WTC11 (cell line): ENCODE measurements around the gene MYO18A. TPM values are rescaled to one million over a fixed set of nuclear protein-coding genes. Genes with fewer than 3 reads are reported as not detected.

Experiments
- ATAC-seq: fragments of 200-7000 bp; cut with Tn5 transposase; 2 replicates; pipeline ENCODE4 v1.10.0; 2021; ENCODE audit warnings: mild to moderate bottlenecking, moderate library complexity
- CTCF ChIA-PET: fragments of 300-600 bp; sonication (Branson Sonifier 250); formaldehyde crosslinking; loops from one replicate; lab custom pipeline; 2021; ENCODE audit warnings: antibody characterized with exemption; lab: Charles Lee
- POLR2A ChIA-PET: fragments of 350-600 bp; sonication (Branson Sonifier 250); formaldehyde crosslinking; loops from one replicate; lab custom pipeline; 2021; ENCODE audit warnings: antibody characterized with exemption; lab: Charles Lee
- DNase-seq: peaks from one replicate; pipeline ENCODE4 v3.0.0; 2021; ENCODE audit warnings: low spot score
- H3K27ac Mint-ChIP-seq: 2 replicates; pipeline ENCODE4 v1.8.0; 2021; ENCODE audit warnings: mixed read lengths
- H3K27me3 Mint-ChIP-seq: 2 replicates; pipeline ENCODE4 v1.8.0; 2021; ENCODE audit warnings: low read depth, mild to moderate bottlenecking, moderate library complexity, mixed read lengths
- H3K36me3 Mint-ChIP-seq: 2 replicates; pipeline ENCODE4 v1.8.0; 2021; ENCODE audit warnings: mixed read lengths
- H3K4me1 Mint-ChIP-seq: 2 replicates; pipeline ENCODE4 v1.8.0; 2022; ENCODE audit warnings: mixed read lengths
- H3K4me3 Mint-ChIP-seq: 2 replicates; pipeline ENCODE4 v1.8.0; 2021; ENCODE audit warnings: mild to moderate bottlenecking, moderate library complexity, mixed read lengths
- H3K9me3 Mint-ChIP-seq: 2 replicates; pipeline ENCODE4 v1.8.0; 2021; ENCODE audit warnings: mixed read lengths
- CREB1 ChIP-seq: sonication (generic); formaldehyde crosslinking; IDR thresholded peaks from 2 replicates; pipeline ENCODE4 v1.8.0; 2023; ENCODE audit warnings: mild to moderate bottlenecking, missing genetic modification reagents
- JUN ChIP-seq: sonication (generic); formaldehyde crosslinking; IDR thresholded peaks from 2 replicates; pipeline ENCODE4 v1.8.0; 2023; ENCODE audit warnings: mild to moderate bottlenecking, missing genetic modification reagents
- NFE2L1 ChIP-seq: sonication (generic); formaldehyde crosslinking; IDR thresholded peaks from 2 replicates; pipeline ENCODE4 v1.8.1; 2023; ENCODE audit warnings: missing genetic modification reagents
- SP1 ChIP-seq: sonication (generic); formaldehyde crosslinking; conservative IDR thresholded peaks from 2 replicates; pipeline ENCODE4 v1.8.1; 2022; ENCODE audit warnings: missing genetic modification reagents
- TCF7 ChIP-seq: sonication (generic); formaldehyde crosslinking; IDR thresholded peaks from 2 replicates; pipeline ENCODE4 v1.8.0; 2022; ENCODE audit warnings: mild to moderate bottlenecking, low read depth, missing genetic modification reagents, moderate library complexity
- ZNF317 ChIP-seq: sonication (generic); formaldehyde crosslinking; IDR thresholded peaks from 2 replicates; pipeline ENCODE4 v1.8.1; 2023; ENCODE audit warnings: low read depth, mild to moderate bottlenecking, moderate library complexity, missing genetic modification reagents, borderline replicate concordance
- ZNF423 ChIP-seq: fragments of 250-450 bp; sonication (Bioruptor Pico); IDR thresholded peaks from 2 replicates; pipeline ENCODE4 v2.1.2; 2022; ENCODE audit warnings: mild to moderate bottlenecking, moderate library complexity
- total RNA-seq: library from RNA; stranded (reverse); gene quantifications from 3 replicates; pipeline ENCODE4 v1.2.3, GENCODE V29; 2021
- TF ChIP-seq, protein P1 (sequence below): sonication (generic); formaldehyde crosslinking; IDR thresholded peaks from 2 replicates; pipeline ENCODE4 v1.8.0; 2023; ENCODE audit warnings: missing genetic modification reagents, mild to moderate bottlenecking, borderline replicate concordance
- TF ChIP-seq, protein P2 (sequence below): sonication (generic); formaldehyde crosslinking; IDR thresholded peaks from 2 replicates; pipeline ENCODE4 v1.8.0; 2022; ENCODE audit warnings: mild to moderate bottlenecking, missing genetic modification reagents
- TF ChIP-seq, protein P3 (sequence below): sonication (generic); formaldehyde crosslinking; IDR thresholded peaks from 2 replicates; pipeline ENCODE4 v1.8.1; 2023; ENCODE audit warnings: mild to moderate bottlenecking, missing genetic modification reagents, borderline replicate concordance
- TF ChIP-seq, protein P4 (sequence below): sonication (generic); formaldehyde crosslinking; IDR thresholded peaks from 2 replicates; pipeline ENCODE4 v1.8.0; 2022; ENCODE audit warnings: mild to moderate bottlenecking, missing genetic modification reagents
- TF ChIP-seq, protein P5 (sequence below): sonication (generic); formaldehyde crosslinking; IDR thresholded peaks from 2 replicates; pipeline ENCODE4 v1.8.1; 2023; ENCODE audit warnings: mild to moderate bottlenecking, moderate library complexity, missing genetic modification reagents
- TF ChIP-seq, protein P6 (sequence below): sonication (generic); formaldehyde crosslinking; IDR thresholded peaks from 2 replicates; pipeline ENCODE4 v1.8.0; 2023; ENCODE audit warnings: mild to moderate bottlenecking, missing genetic modification reagents

The MYO18A gene
- total RNA-seq, 1 experiment from 2014 or later = 54.9 TPM

DNA sequence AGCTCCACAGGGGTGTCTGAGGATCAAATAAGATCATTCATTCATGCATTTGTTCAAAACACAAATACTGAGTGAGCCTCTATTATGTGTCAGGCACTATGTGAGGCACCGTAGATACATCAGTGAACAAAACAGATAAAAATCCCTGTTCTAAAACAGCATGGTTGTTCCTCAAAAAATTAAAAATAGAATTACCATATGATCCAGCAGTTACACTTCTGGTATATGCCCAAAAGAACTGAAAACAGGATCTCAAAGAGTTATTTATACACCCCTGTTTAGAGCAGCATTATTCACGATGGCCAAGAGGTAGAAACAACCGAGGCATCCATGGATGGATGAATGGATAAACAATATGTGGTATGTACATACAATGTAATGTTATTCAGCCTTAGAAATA is 121.8 kb downstream of the MYO18A start (continued):
- TF ChIP-seq, protein P1, sequence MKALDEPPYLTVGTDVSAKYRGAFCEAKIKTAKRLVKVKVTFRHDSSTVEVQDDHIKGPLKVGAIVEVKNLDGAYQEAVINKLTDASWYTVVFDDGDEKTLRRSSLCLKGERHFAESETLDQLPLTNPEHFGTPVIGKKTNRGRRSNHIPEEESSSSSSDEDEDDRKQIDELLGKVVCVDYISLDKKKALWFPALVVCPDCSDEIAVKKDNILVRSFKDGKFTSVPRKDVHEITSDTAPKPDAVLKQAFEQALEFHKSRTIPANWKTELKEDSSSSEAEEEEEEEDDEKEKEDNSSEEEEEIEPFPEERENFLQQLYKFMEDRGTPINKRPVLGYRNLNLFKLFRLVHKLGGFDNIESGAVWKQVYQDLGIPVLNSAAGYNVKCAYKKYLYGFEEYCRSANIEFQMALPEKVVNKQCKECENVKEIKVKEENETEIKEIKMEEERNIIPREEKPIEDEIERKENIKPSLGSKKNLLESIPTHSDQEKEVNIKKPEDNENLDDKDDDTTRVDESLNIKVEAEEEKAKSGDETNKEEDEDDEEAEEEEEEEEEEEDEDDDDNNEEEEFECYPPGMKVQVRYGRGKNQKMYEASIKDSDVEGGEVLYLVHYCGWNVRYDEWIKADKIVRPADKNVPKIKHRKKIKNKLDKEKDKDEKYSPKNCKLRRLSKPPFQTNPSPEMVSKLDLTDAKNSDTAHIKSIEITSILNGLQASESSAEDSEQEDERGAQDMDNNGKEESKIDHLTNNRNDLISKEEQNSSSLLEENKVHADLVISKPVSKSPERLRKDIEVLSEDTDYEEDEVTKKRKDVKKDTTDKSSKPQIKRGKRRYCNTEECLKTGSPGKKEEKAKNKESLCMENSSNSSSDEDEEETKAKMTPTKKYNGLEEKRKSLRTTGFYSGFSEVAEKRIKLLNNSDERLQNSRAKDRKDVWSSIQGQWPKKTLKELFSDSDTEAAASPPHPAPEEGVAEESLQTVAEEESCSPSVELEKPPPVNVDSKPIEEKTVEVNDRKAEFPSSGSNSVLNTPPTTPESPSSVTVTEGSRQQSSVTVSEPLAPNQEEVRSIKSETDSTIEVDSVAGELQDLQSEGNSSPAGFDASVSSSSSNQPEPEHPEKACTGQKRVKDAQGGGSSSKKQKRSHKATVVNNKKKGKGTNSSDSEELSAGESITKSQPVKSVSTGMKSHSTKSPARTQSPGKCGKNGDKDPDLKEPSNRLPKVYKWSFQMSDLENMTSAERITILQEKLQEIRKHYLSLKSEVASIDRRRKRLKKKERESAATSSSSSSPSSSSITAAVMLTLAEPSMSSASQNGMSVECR (CRISPR knock-in tag) = no peak
- no peak for TF ChIP-seq NFE2L1 (CRISPR knock-in tag)

DNA sequence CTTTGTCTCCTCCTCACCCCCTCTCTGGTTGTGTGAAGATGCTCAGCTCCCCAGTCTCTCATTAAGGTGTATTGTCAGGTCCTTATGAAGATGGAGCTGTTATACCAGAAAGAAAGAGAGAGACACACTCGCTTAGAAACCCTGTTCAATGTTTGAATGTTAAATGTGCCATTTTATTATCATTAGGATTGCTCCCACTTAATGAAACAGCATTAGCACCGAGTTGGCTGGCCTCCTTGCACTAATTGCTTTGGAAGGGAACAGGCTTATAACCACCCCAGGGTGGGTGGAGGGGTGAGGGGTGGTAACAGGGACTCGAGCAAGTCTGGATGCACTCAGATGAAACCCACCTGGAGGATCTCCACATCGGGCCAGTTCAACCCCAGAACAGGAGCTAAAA is 122.8 kb downstream of the MYO18A start:
- Mint-ChIP-seq H3K4me1 (peaks cover 32% of the 10 kb centered on the region), H3K27me3 (no peaks in the 10 kb centered on the region), H3K27ac (no peak overlapping the region)
- no peak for ATAC-seq
- CTCF ChIA-PET = interaction anchor here (1.2 to 3.1 kb wide), 2 partner anchors 60 to 92 kb away, joined by 6 to 10 read pairs; no protein-coding TSS in a partner anchor
- no peak for TF ChIP-seq CREB1 (CRISPR knock-in tag)
- TF ChIP-seq, protein P2, sequence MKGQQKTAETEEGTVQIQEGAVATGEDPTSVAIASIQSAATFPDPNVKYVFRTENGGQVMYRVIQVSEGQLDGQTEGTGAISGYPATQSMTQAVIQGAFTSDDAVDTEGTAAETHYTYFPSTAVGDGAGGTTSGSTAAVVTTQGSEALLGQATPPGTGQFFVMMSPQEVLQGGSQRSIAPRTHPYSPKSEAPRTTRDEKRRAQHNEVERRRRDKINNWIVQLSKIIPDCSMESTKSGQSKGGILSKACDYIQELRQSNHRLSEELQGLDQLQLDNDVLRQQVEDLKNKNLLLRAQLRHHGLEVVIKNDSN (CRISPR knock-in tag) = no peak
- TF ChIP-seq, protein P3, sequence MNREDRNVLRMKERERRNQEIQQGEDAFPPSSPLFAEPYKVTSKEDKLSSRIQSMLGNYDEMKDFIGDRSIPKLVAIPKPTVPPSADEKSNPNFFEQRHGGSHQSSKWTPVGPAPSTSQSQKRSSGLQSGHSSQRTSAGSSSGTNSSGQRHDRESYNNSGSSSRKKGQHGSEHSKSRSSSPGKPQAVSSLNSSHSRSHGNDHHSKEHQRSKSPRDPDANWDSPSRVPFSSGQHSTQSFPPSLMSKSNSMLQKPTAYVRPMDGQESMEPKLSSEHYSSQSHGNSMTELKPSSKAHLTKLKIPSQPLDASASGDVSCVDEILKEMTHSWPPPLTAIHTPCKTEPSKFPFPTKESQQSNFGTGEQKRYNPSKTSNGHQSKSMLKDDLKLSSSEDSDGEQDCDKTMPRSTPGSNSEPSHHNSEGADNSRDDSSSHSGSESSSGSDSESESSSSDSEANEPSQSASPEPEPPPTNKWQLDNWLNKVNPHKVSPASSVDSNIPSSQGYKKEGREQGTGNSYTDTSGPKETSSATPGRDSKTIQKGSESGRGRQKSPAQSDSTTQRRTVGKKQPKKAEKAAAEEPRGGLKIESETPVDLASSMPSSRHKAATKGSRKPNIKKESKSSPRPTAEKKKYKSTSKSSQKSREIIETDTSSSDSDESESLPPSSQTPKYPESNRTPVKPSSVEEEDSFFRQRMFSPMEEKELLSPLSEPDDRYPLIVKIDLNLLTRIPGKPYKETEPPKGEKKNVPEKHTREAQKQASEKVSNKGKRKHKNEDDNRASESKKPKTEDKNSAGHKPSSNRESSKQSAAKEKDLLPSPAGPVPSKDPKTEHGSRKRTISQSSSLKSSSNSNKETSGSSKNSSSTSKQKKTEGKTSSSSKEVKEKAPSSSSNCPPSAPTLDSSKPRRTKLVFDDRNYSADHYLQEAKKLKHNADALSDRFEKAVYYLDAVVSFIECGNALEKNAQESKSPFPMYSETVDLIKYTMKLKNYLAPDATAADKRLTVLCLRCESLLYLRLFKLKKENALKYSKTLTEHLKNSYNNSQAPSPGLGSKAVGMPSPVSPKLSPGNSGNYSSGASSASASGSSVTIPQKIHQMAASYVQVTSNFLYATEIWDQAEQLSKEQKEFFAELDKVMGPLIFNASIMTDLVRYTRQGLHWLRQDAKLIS (CRISPR knock-in tag) = no peak
- TF ChIP-seq TCF7 (CRISPR knock-in tag) = no peak
- TF ChIP-seq, protein P4, sequence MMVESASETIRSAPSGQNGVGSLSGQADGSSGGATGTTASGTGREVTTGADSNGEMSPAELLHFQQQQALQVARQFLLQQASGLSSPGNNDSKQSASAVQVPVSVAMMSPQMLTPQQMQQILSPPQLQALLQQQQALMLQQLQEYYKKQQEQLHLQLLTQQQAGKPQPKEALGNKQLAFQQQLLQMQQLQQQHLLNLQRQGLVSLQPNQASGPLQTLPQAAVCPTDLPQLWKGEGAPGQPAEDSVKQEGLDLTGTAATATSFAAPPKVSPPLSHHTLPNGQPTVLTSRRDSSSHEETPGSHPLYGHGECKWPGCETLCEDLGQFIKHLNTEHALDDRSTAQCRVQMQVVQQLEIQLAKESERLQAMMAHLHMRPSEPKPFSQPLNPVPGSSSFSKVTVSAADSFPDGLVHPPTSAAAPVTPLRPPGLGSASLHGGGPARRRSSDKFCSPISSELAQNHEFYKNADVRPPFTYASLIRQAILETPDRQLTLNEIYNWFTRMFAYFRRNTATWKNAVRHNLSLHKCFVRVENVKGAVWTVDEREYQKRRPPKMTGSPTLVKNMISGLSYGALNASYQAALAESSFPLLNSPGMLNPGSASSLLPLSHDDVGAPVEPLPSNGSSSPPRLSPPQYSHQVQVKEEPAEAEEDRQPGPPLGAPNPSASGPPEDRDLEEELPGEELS (CRISPR knock-in tag) = no peak
- TF ChIP-seq, protein P5, sequence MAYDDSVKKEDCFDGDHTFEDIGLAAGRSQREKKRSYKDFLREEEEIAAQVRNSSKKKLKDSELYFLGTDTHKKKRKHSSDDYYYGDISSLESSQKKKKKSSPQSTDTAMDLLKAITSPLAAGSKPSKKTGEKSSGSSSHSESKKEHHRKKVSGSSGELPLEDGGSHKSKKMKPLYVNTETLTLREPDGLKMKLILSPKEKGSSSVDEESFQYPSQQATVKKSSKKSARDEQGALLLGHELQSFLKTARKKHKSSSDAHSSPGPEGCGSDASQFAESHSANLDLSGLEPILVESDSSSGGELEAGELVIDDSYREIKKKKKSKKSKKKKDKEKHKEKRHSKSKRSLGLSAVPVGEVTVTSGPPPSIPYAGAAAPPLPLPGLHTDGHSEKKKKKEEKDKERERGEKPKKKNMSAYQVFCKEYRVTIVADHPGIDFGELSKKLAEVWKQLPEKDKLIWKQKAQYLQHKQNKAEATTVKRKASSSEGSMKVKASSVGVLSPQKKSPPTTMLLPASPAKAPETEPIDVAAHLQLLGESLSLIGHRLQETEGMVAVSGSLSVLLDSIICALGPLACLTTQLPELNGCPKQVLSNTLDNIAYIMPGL = no peak
- TF ChIP-seq, protein P6, sequence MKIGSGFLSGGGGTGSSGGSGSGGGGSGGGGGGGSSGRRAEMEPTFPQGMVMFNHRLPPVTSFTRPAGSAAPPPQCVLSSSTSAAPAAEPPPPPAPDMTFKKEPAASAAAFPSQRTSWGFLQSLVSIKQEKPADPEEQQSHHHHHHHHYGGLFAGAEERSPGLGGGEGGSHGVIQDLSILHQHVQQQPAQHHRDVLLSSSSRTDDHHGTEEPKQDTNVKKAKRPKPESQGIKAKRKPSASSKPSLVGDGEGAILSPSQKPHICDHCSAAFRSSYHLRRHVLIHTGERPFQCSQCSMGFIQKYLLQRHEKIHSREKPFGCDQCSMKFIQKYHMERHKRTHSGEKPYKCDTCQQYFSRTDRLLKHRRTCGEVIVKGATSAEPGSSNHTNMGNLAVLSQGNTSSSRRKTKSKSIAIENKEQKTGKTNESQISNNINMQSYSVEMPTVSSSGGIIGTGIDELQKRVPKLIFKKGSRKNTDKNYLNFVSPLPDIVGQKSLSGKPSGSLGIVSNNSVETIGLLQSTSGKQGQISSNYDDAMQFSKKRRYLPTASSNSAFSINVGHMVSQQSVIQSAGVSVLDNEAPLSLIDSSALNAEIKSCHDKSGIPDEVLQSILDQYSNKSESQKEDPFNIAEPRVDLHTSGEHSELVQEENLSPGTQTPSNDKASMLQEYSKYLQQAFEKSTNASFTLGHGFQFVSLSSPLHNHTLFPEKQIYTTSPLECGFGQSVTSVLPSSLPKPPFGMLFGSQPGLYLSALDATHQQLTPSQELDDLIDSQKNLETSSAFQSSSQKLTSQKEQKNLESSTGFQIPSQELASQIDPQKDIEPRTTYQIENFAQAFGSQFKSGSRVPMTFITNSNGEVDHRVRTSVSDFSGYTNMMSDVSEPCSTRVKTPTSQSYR (CRISPR knock-in tag) = no peak
- no peak for TF ChIP-seq JUN (CRISPR knock-in tag)
- TF ChIP-seq ZNF423 (CRISPR knock-in tag) = no peak
- no peak for TF ChIP-seq SP1 (CRISPR knock-in tag)
- TF ChIP-seq ZNF317 (CRISPR knock-in tag) = no peak
- TF ChIP-seq, all 79 proteins: peak for 0
- no peaks in the 10 kb centered on the region for H3K9me3 Mint-ChIP-seq
- DNase-seq = no peak
- H3K36me3 Mint-ChIP-seq = peaks cover 6% of the 10 kb centered on the region; the same call in 1 of the 2 replicates
- POLR2A ChIA-PET = no interaction called here
- no peak overlapping the region for H3K4me3 Mint-ChIP-seq
